GM18526 (cell line): ENCODE measurements around the gene RBM28.

Experiments used
- POLR2A ChIP-seq: IDR thresholded peaks from 3 replicates; pipeline ENCODE4 v1.6.1; 2011; ENCODE audit not compliant: insufficient read length; ENCODE audit errors: extremely low read depth

RBM28 gene

GRCh38 chr7:128262273-128263028, 81.3 kb downstream of the RBM28 start:
- no peak for TF ChIP-seq POLR2A

- TF ChIP-seq POLR2A = no peak
Observed at GRCh38 chr7:128260069-128260795, 83.5 kb downstream of the RBM28 start.

GRCh38 chr7:128259131-128260061, 84.3 kb downstream of the RBM28 start:
- no peak for TF ChIP-seq POLR2A

GRCh38 chr7:128257458-128257857, 86.2 kb downstream of the RBM28 start:
- TF ChIP-seq POLR2A = no peak

GRCh38 chr7:128255271-128255670, 88.4 kb downstream of the RBM28 start:
- no peak for TF ChIP-seq POLR2A

- TF ChIP-seq POLR2A = no peak
Observed at GRCh38 chr7:128254470-128254869, 89.2 kb downstream of the RBM28 start.

- TF ChIP-seq POLR2A = no peak
Observed at GRCh38 chr7:128253701-128254100, 90.0 kb downstream of the RBM28 start.

- TF ChIP-seq POLR2A = no peak
Observed at GRCh38 chr7:128251337-128251736, 92.4 kb downstream of the RBM28 start.
